Thymus (tissue), 11 donors: ENCODE results near the gene OR9A2. TPM values are rescaled to one million over a fixed set of nuclear protein-coding genes. Genes with fewer than 3 reads are reported as not detected.

Experiments
- DNase-seq, 9 donors: peaks; one replicate each; pipeline ENCODE4 v3.0.0-alpha.2; 2013; ENCODE audit warnings: low spot score in 9 of 9, low read depth in 6 of 9, missing footprints in 1 of 9
- H3K27ac ChIP-seq, 2 donors: one replicate each; pipeline ENCODE4 v1.5.1; 2013; ENCODE audit warnings: control low read depth in 1 of 2, low read depth in 1 of 2, low read length in 1 of 2, mild to moderate bottlenecking in 1 of 2, moderate library complexity in 1 of 2
- H3K27me3 ChIP-seq, 2 donors: one replicate each; pipeline ENCODE4 v1.5.1; 2013; ENCODE audit warnings: low read length in 1 of 2; ENCODE audit not compliant: control insufficient read depth in 2 of 2, insufficient read depth in 1 of 2
- H3K36me3 ChIP-seq, 2 donors: one replicate each; pipeline ENCODE4 v1.5.1; 2013; ENCODE audit warnings: low read length in 1 of 2, mild to moderate bottlenecking in 1 of 2, moderate library complexity in 1 of 2; ENCODE audit not compliant: control insufficient read depth in 2 of 2, insufficient read depth in 2 of 2
- H3K4me1 ChIP-seq, 2 donors: one replicate each; pipeline ENCODE4 v1.5.1; 2013; ENCODE audit warnings: low read length in 2 of 2; ENCODE audit not compliant: control insufficient read depth in 2 of 2, insufficient read depth in 2 of 2
- H3K4me3 ChIP-seq, 2 donors: one replicate each; pipeline ENCODE4 v1.5.1; 2013; ENCODE audit warnings: low read length in 2 of 2, control low read depth in 1 of 2, mild to moderate bottlenecking in 1 of 2
- H3K9me3 ChIP-seq, 2 donors: one replicate each; pipeline ENCODE4 v1.5.1; 2013; ENCODE audit warnings: low read length in 1 of 2, mild to moderate bottlenecking in 1 of 2; ENCODE audit not compliant: control insufficient read depth in 2 of 2, insufficient read depth in 1 of 2
- WGBS: extraction: QIAGEN DNeasy Blood & Tissue Kit; methylation state at CpG from one replicate; pipeline ENCODE4 v1.1.7; 2013; 5-methylcytosine and 5-hydroxymethylcytosine counted together
- polyA plus RNA-seq: library from polyadenylated mRNA; stranded (reverse); fragments of 200-250 nt; gene quantifications from one replicate; pipeline ENCODE4 v1.2.3, GENCODE V29; 2013
- total RNA-seq: library from RNA; stranded (reverse); fragments of 120-200 nt; gene quantifications from one replicate; pipeline ENCODE4 v1.2.4, GENCODE V29; 2013
- donor health status: healthy.

Gene OR9A2
- total and polyA plus RNA-seq, 2 donors: not detected

DNA sequence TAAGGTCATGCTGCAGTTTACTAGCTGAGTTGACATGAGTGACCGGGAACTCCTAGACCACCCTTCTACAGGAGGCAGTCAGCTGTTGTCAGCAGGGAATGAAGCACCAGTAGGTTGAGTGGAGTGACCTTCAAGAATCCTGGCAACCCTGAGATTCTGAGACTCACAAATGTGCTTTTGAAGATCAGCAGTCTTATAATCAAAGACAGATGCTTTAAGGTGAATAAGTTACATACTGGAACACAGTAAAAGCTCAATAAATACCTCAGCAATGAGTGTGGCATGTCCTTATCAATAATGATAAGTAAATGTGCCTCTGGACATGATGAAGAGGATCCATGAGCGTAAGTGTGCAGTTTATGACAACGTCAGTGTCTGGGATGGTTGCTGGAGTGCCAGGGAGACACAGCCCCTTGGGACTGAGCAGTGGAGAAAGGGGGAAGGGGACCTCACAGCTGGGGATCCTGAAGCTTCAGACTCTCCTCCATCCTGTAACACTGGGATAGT lies 13.3 kb upstream of the OR9A2 start:
- H3K4me1 ChIP-seq: peaks cover 0 to 6% of the 10 kb centered on the region in 2 donors
- no peaks in the 10 kb centered on the region for H3K36me3 ChIP-seq
- no peaks in the 10 kb centered on the region for H3K9me3 ChIP-seq
- WGBS: 98% methylated on average over 3 of the region's 3 CpGs
- no peak overlapping the region for H3K4me3 ChIP-seq
- no peak overlapping the region for H3K27ac ChIP-seq
- no peaks in the 10 kb centered on the region for H3K27me3 ChIP-seq
- no peak for DNase-seq

DNA sequence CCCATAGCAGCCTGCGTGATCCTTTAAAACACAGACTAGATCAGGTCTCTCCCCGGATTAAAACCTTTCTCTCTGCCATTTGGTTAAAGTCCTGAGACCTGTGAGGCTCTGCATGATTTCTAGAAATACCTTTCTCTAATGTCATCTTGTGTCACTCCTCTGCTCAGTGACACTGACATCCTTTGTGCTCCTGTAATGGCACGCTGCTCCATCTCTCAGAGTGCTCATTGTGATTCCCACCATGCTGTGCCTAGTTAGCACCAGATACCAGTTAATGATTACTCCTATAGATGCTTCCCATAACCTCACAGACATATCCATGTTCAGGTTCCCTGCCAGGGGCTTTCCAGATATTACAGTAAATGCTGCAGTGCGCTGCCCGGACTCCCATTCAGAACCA lies 11.7 kb upstream of the OR9A2 start:
- H3K27me3 ChIP-seq: no peaks in the 10 kb centered on the region
- H3K9me3 ChIP-seq: no peaks in the 10 kb centered on the region
- DNase-seq: no peak
- H3K4me3 ChIP-seq: no peak overlapping the region
- 98% methylated on average over 5 of the region's 5 CpGs for WGBS
- H3K4me1 ChIP-seq: peaks cover 0 to 6% of the 10 kb centered on the region in 2 donors
- no peaks in the 10 kb centered on the region for H3K36me3 ChIP-seq
- no peak overlapping the region for H3K27ac ChIP-seq

DNA sequence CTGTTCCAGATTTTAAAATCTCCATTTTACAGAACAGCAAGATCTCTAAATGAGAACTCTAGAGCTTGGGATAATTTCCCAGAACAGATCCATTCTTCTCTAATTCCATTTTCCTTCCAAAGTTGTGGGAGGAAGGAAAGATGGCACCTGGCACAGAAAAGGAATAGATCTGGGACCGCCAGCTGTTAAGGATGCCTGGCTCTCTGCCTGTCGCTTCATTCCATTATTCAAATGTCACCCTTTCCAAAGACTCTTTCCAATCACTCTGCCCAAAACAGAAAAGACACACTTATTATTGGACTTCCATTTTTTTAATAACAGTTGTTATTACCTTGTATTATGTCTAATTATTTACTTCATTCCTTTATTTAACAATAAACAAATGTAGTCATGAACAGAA lies 751 bp upstream of the OR9A2 start:
- DNase-seq: no peak
- H3K36me3 ChIP-seq: no peaks in the 10 kb centered on the region
- no peaks in the 10 kb centered on the region for H3K4me1 ChIP-seq
- 98% methylated on average over 2 of the region's 2 CpGs for WGBS
- no peaks in the 10 kb centered on the region for H3K27me3 ChIP-seq
- H3K4me3 ChIP-seq: no peak overlapping the region
- no peaks in the 10 kb centered on the region for H3K9me3 ChIP-seq
- H3K27ac ChIP-seq: no peak overlapping the region

DNA sequence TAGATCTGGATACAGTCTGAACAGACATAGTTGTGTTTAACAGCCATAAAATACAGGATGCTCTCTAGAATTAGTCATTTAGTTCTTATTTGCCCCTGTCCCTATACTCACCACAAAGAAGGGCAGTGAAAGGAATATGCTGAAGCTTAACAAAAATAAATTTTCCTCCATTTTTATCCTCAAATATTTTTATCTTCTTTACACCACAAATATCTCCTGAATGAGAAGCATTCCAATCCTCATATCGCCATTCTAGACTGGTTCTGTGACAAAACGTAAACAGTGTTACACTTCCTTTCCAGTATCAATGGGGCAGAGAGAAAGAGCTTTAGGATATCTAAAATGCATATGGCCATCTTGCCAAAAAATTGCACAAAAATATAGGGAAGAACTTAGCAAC lies 1.6 kb downstream of the OR9A2 start:
- no peaks in the 10 kb centered on the region for H3K27me3 ChIP-seq
- H3K4me1 ChIP-seq: no peaks in the 10 kb centered on the region
- WGBS: 98% methylated on average over 2 of the region's 2 CpGs
- no peaks in the 10 kb centered on the region for H3K9me3 ChIP-seq
- no peak overlapping the region for H3K27ac ChIP-seq
- no peak overlapping the region for H3K4me3 ChIP-seq
- DNase-seq: no peak
- no peaks in the 10 kb centered on the region for H3K36me3 ChIP-seq

DNA sequence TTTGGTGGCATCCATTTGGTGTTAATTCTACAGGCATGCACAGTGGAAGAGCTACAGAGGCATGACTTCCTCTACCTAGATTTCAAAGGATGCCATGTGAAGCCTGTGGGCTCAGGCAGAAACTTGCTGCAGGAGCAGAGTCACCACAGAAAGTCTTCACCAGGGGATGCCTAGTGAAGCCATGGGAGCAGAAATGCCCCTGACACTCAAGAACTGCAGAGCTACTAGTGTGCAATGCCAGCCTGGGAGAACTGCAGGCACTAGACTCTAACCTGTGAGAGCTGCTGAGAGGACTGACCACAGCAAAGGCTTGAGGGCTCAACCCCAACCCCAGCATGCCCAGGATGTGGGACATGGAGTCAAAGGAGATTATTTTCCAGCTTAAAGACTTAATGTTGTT lies 3.9 kb downstream of the OR9A2 start:
- Histone ChIP-seq H3K36me3 (no peaks in the 10 kb centered on the region), H3K27ac (no peak overlapping the region), H3K27me3 (no peaks in the 10 kb centered on the region), H3K9me3 (no peaks in the 10 kb centered on the region), H3K4me1 (no peaks in the 10 kb centered on the region), H3K4me3 (no peak overlapping the region)
- no peak for DNase-seq

DNA sequence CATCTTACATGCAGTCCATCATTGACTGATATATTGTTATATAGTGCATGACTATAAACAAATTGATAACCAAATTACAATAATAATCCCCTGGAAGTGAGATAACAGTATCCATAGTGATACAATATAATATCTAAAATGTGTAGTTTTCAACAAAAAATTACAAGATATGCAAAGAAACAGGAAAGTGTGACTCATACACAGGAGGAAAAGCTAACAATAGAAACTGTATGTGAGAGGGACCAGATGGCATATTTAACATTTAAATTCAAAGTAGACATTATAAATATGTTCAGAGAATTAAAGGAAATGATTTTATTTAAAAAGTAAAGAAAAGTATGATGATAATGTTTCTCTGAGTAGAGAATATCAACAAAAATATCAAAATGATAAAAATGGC lies 8.0 kb downstream of the OR9A2 start:
- no peaks in the 10 kb centered on the region for H3K4me1 ChIP-seq
- no peak overlapping the region for H3K27ac ChIP-seq
- no peaks in the 10 kb centered on the region for H3K36me3 ChIP-seq
- no peaks in the 10 kb centered on the region for H3K9me3 ChIP-seq
- H3K4me3 ChIP-seq: no peak overlapping the region
- H3K27me3 ChIP-seq: no peaks in the 10 kb centered on the region
- DNase-seq: no peak

DNA sequence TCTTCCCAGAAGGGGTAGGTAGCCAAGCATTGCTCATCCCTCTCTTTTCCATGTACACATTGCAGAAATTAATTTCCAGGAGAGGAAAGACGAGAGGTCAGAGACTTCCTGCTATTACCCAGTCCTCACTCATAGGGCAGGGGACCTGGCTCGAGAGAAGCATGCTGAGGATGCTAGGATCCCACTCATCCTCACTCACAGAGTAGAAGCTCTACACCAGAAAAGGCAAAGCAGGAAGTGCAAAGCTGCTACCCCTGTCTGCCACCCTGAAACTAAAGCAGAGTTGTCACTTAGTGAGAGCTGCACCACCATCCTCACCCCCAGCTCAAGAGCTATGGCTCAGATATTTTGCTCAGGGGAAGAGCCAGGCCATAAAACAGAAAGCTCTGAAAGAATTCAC lies 9.9 kb downstream of the OR9A2 start:
- no peaks in the 10 kb centered on the region for H3K9me3 ChIP-seq
- no peak overlapping the region for H3K4me3 ChIP-seq
- H3K27me3 ChIP-seq: no peaks in the 10 kb centered on the region
- no peak overlapping the region for H3K27ac ChIP-seq
- H3K4me1 ChIP-seq: peaks cover 0 to 5% of the 10 kb centered on the region in 2 donors
- no peak for DNase-seq
- H3K36me3 ChIP-seq: no peaks in the 10 kb centered on the region
- WGBS: 89% methylated on average over 2 of the region's 2 CpGs

DNA sequence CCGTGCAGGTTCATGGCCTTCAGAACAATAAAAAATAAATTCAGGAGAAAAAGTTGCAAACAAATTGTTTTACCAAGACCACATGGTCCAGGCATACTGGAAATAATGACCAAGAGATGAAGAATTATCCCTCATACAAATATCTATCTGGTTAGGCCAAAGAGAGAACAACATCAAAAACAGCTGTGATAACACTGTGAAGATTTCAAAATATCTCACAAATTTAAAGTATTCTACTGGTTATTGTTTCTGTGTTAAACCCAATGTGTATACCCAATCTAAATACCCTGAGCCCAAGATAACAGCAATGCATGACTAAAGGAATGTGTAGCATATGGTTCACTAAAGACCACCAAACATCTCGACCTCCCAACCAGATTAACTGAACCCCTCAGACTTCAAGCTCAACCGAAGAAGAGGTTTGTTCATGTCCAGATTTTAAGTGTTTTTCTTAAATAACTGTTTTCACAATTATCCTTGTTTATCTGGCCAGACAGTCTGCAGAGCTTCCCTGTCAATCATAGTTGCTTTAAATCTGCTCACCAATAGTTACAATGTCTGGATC lies 10.9 kb downstream of the OR9A2 start:
- Histone ChIP-seq H3K27me3 (no peaks in the 10 kb centered on the region), H3K4me3 (no peak overlapping the region), H3K4me1 (peaks cover 0 to 5% of the 10 kb centered on the region in 2 donors), H3K27ac (no peak overlapping the region), H3K36me3 (no peaks in the 10 kb centered on the region), H3K9me3 (no peaks in the 10 kb centered on the region)
- DNase-seq: no peak
- 97% methylated on average over 3 of the region's 3 CpGs for WGBS

DNA sequence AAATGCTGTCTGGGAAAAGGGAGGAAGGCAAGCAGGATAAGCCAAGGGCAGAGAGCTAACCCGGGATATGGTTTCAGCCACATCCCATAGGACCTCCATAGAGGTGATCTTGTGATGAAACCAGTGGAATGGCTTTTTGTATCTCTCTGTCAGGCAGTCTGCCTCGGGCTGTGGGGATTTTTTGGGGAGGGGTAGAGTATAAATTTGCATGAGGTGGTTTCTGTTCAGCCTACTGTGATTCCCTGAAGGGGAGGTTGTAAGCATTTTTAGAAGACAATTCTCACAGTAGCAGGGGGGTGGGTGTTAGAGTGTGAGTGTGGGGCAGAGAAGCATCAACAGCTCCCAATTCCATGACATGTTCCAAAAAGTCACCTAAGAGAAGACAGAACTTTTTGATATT lies 11.8 kb downstream of the OR9A2 start:
- Histone ChIP-seq H3K36me3 (no peaks in the 10 kb centered on the region), H3K4me3 (no peak overlapping the region), H3K9me3 (no peaks in the 10 kb centered on the region), H3K4me1 (peaks cover 0 to 5% of the 10 kb centered on the region in 2 donors), H3K27ac (no peak overlapping the region), H3K27me3 (no peaks in the 10 kb centered on the region)
- DNase-seq: no peak
- 76% methylated on average over 2 of the region's 2 CpGs for WGBS

DNA sequence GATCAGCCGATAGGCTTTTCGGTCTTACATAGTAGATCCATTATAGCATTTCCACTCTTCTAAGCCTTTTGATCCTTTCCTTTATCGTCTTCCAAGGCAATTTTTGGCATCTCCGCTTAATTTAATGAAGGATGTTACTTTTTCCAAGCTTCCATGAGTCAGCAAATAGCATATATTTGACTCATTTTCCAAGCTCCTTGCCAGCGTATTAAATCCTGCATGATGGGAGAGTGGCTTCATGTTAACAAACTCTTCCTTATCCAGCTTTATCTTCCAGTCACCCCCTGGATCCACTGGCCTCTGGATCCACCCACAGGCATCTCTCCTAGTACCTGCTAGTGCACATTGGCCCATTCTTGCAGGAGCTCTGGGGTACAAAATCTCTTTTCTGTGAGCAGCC lies 13.0 kb downstream of the OR9A2 start:
- Histone ChIP-seq H3K27ac (no peak overlapping the region), H3K9me3 (no peaks in the 10 kb centered on the region), H3K27me3 (no peaks in the 10 kb centered on the region), H3K4me1 (peaks cover 0 to 5% of the 10 kb centered on the region in 2 donors), H3K4me3 (no peak overlapping the region), H3K36me3 (no peaks in the 10 kb centered on the region)
- DNase-seq: no peak
- 92% methylated on average over 5 of the region's 5 CpGs for WGBS
